Bronchial epithelial cell (primary cell): ENCODE measurements around the gene CADM2. TPM values are rescaled to one million over a fixed set of nuclear protein-coding genes. Genes with fewer than 3 reads are reported as not detected.

Experiments used
- DNase-seq: peaks from one replicate; pipeline ENCODE4 v3.0.0-alpha.2; 2010; ENCODE audit warnings: low read depth
- FAIRE-seq: peaks from 2 replicates; lab custom pipeline; 2011; peaks lifted over from hg19 to GRCh38; lab: Jason Lieb, UNC
- H3K27me3 ChIP-seq: 2 replicates; pipeline ENCODE4 v1.5.1; 2011; ENCODE audit warnings: low read length; ENCODE audit not compliant: control insufficient read depth, insufficient read depth
- H3K36me3 ChIP-seq: 2 replicates; pipeline ENCODE4 v1.5.1; 2011; ENCODE audit warnings: low read length; ENCODE audit not compliant: control insufficient read depth, insufficient read depth
- H3K4me3 ChIP-seq: 2 replicates; pipeline ENCODE4 v1.5.1; 2011; ENCODE audit warnings: mild to moderate bottlenecking, low read depth, low read length, control low read depth
- total RNA-seq: library from RNA; depleted of rRNA; stranded (reverse); fragments of >200 nt; gene quantifications from 2 replicates; pipeline ENCODE4 v1.2.1, GENCODE V29; 2014
- TF ChIP-seq, protein P1 (sequence below): IDR thresholded peaks from 2 replicates; pipeline ENCODE4 v1.5.1; 2011; ENCODE audit warnings: mild to moderate bottlenecking, moderate library complexity, low read length, control low read depth, inconsistent platforms; ENCODE audit not compliant: insufficient read depth, severe bottlenecking

The CADM2 gene
- total RNA-seq, 1 donor from 2014 or later, result under 0.01 TPM

DNA sequence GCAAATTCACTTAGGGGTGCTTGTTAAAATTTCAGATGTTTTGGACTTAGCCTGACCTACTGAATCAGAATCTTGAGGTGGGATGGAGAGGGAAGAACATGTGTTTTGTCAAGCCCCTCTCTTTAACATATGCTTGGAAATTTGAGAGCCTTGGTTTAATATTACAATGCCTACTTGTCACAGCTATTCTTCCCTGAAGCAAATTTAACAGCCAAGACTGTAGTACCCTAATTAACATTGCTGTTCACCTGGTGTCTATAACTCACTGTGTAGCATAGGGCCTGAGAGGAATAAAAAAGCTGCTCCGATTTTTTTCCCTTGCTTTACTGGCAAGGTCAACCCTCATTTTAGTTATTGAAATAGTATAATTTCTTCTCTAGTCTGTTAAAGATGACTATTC, 880.1 kb downstream of the CADM2 start:
- no peaks in the 10 kb centered on the region for H3K36me3 ChIP-seq
- TF ChIP-seq, protein P1, sequence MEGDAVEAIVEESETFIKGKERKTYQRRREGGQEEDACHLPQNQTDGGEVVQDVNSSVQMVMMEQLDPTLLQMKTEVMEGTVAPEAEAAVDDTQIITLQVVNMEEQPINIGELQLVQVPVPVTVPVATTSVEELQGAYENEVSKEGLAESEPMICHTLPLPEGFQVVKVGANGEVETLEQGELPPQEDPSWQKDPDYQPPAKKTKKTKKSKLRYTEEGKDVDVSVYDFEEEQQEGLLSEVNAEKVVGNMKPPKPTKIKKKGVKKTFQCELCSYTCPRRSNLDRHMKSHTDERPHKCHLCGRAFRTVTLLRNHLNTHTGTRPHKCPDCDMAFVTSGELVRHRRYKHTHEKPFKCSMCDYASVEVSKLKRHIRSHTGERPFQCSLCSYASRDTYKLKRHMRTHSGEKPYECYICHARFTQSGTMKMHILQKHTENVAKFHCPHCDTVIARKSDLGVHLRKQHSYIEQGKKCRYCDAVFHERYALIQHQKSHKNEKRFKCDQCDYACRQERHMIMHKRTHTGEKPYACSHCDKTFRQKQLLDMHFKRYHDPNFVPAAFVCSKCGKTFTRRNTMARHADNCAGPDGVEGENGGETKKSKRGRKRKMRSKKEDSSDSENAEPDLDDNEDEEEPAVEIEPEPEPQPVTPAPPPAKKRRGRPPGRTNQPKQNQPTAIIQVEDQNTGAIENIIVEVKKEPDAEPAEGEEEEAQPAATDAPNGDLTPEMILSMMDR, result no peak
- DNase-seq, result no peak
- no peaks in the 10 kb centered on the region for H3K27me3 ChIP-seq
- no peak overlapping the region for H3K4me3 ChIP-seq
- no peak for FAIRE-seq

DNA sequence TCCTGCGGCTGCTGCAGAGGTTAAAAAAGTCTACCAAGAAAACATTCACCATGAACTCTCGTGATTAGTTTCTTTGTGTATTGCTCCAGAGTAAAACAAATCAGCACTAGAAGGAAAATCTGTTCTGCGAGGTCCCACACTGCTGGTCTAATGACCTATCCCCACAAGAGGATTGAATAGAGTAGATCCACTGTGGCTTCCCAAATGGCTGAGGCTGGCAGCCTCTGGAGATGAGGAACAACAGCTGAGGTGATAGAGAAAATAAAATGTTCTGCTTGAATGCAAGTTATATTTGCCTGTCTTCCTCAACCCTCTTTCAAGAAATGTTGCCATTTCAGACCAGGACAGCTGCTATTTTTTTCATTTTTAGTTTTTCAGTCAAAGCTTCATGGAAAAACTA, 883.3 kb downstream of the CADM2 start:
- no peak overlapping the region for H3K4me3 ChIP-seq
- DNase-seq, result no peak
- no peaks in the 10 kb centered on the region for H3K36me3 ChIP-seq
- TF ChIP-seq, protein P1, result no peak
- FAIRE-seq, result no peak
- no peaks in the 10 kb centered on the region for H3K27me3 ChIP-seq

DNA sequence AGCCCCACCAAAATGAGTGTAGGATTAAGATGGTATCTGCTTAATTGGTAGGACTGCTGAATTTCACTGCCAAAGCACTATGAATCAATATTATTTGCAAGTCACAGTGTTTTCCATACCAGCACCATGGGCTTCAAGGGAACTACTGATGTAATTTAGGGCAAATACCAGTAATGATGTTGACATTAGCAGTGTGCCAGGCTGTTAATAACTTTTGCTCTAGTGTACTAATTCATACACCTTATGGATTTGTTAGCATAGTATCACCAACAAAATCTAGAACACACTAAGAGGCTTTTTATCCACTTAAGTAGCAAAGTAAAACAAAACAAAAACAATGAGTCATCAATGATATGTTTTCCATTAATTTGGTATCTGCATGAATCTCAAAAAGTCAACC, 888.2 kb downstream of the CADM2 start:
- H3K4me3 ChIP-seq, result no peak overlapping the region
- TF ChIP-seq, protein P1, result no peak
- FAIRE-seq (no peak), DNase-seq (no peak)
- H3K27me3 ChIP-seq, result no peaks in the 10 kb centered on the region
- no peaks in the 10 kb centered on the region for H3K36me3 ChIP-seq

DNA sequence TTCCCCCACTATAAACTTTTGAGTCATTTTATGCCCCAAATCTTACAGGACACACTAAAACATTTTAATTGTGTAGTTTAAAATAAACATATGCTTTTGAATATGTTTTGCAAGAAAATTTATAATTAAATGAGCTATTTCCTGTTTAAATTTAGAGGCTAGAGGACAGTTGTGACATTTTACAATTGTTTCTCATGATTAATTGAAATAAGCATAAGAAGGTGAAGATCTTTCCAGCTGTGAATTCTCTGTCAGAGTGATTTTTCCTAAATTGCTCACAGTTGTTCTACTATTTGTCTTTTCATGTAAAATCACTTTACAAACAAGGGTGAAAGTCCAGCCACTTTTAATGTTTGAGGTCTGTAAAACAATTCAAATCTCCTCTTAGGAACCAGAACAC, 892.3 kb downstream of the CADM2 start:
- DNase-seq (no peak), FAIRE-seq (no peak)
- Histone ChIP-seq H3K27me3 (no peaks in the 10 kb centered on the region), H3K36me3 (no peaks in the 10 kb centered on the region), H3K4me3 (no peak overlapping the region)
- TF ChIP-seq, protein P1, result no peak

DNA sequence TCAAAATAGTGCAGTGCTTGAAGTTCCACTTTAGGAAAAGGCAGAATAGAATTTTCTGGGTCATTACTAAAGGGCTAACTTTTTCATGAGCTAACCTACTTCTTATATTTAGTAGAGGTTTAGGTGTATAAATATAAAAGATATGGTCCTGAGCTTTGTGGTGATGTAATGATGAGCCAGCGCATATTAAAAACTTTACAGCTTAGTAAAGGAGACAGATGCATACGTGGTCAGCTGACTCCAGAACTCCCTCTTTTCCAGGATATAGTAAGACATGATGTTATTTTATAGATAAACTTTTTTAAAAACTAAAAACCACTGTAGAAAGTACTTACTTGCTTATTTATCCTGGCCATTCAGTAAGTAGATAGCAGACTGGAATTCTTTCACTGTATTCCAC, 895.0 kb downstream of the CADM2 start:
- DNase-seq (no peak), FAIRE-seq (no peak)
- H3K36me3 ChIP-seq, result no peaks in the 10 kb centered on the region
- no peaks in the 10 kb centered on the region for H3K27me3 ChIP-seq
- TF ChIP-seq, protein P1, result no peak
- H3K4me3 ChIP-seq, result no peak overlapping the region

DNA sequence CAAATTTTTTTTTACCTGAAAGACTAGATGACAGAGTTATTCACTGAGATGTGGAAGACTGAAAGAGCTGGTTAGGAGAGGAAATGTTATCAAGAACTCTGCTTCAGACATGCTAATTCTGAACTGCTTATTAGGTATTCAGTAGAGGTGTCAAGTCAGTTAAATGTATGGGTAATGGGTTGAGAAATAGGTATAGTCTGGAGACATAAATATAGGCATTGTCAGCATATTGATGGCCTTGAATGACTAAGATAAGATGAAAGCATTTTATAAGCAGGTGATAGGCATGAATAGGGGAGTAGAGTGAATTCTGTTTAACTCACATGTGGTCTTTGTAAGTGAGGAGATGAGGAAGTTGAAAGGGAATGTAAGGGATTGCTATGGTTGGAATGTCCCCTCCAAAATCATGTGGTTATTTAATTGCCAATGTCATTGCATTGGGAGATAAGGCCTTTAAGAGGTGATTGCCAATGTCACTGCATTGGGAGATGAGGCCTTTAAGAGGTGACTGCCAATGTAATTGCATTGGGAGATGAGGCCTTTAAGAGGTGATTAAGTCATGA, 904.2 kb downstream of the CADM2 start:
- no peak for FAIRE-seq
- TF ChIP-seq, protein P1, result no peak
- DNase-seq, result no peak
- H3K36me3 ChIP-seq, result no peaks in the 10 kb centered on the region
- H3K27me3 ChIP-seq, result no peaks in the 10 kb centered on the region
- H3K4me3 ChIP-seq, result no peak overlapping the region
